ENCODE data around the gene RPL10A. TPM values are rescaled to one million over a fixed set of nuclear protein-coding genes. Genes with fewer than 3 reads are reported as not detected.

The RPL10A gene
- polyA plus RNA-seq, 2 of the 4 experiments (the other 2 are of a cell fraction) = 1,150 to 1,645 TPM

- no peak for TF ChIP-seq SMC3 (IDR thresholded peaks at IDR 0.05)
- TF ChIP-seq ZC3H11A (IDR thresholded peaks at IDR 0.05) = no peak
- no peak for TF ChIP-seq GATA3 (IDR thresholded peaks at IDR 0.05; ENCODE audit: borderline replicate concordance)
Measured at GRCh38 chr6:35441205-35441604, 27.0 kb upstream of the RPL10A start (continued).

DNA sequence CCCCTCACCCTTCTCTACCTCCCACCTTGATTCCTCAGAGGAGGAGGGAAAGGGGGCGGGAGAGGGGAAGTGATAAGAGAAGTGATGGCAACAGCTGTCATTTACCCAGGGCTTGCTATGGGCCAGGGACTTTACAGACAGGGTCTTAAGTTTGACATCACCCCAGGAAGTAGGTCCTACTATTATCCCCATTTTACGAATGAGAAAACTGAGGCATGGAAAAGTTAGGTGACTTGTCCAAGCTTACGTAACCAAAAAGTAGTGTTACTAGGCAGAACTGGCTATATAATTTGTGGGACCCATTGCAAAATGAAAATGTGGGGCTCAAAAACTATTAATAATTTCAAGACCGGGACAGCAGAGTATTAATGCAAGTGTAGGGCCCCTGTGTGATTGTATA, 26.6 kb upstream of the RPL10A start:
- no peak for FAIRE-seq
- H3K4me2 ChIP-seq = no peak overlapping the region
- no peak overlapping the region for H3K27ac ChIP-seq
- 84% methylated on average over 4 of the region's 4 CpGs for WGBS (ENCODE audit: missing lambda C conversion rate)
- no peaks in the 10 kb centered on the region for H3K4me1 ChIP-seq
- TF ChIP-seq ZNF302 (CRISPR knock-in tag; IDR thresholded peaks at IDR 0.05) (no peak), HEYL (CRISPR knock-in tag; IDR thresholded peaks at IDR 0.05) (no peak), E2F6 (IDR thresholded peaks at IDR 0.05; ENCODE audit: borderline replicate concordance, low read depth) (no peak), CBX2 (IDR thresholded peaks at IDR 0.05; ENCODE audit: borderline replicate concordance, low read depth) (no peak), FOSB (CRISPR knock-in tag; IDR thresholded peaks at IDR 0.05) (no peak), HDAC2 (IDR thresholded peaks at IDR 0.05) (no peak), RFX5 (IDR thresholded peaks at IDR 0.05) (no peak), NFE2L2 (conservative IDR thresholded peaks at IDR 0.05; ENCODE audit: low read length) (no peak), BHLHE40 (IDR thresholded peaks at IDR 0.05; ENCODE audit: low read depth, low read length) (no peak), FOXS1 (CRISPR knock-in tag; IDR thresholded peaks at IDR 0.05) (no peak), KDM5A (IDR thresholded peaks at IDR 0.05) (no peak)
- TF ChIP-seq, protein P1, sequence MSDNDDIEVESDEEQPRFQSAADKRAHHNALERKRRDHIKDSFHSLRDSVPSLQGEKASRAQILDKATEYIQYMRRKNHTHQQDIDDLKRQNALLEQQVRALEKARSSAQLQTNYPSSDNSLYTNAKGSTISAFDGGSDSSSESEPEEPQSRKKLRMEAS (IDR thresholded peaks at IDR 0.05) = no peak
- TF ChIP-seq, protein P2, sequence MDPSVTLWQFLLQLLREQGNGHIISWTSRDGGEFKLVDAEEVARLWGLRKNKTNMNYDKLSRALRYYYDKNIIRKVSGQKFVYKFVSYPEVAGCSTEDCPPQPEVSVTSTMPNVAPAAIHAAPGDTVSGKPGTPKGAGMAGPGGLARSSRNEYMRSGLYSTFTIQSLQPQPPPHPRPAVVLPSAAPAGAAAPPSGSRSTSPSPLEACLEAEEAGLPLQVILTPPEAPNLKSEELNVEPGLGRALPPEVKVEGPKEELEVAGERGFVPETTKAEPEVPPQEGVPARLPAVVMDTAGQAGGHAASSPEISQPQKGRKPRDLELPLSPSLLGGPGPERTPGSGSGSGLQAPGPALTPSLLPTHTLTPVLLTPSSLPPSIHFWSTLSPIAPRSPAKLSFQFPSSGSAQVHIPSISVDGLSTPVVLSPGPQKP (IDR thresholded peaks at IDR 0.05; ENCODE audit: low read depth, low read length) = no peak
- ChIA-PET CTCF (interaction anchor here (0.8 to 1.7 kb wide), 4 partner anchors 9 to 100 kb away, joined by 3 to 4 read pairs (median 4); no protein-coding TSS in a partner anchor), POLR2A (no interaction called here)
- DNase-seq (ENCODE audit: low read depth in 1 of 2, low spot score in 1 of 2) = no peak
- no peak for ATAC-seq
- H3K4me3 ChIP-seq = no peak overlapping the region
- no peaks in the 10 kb centered on the region for H3K9me3 ChIP-seq

DNA sequence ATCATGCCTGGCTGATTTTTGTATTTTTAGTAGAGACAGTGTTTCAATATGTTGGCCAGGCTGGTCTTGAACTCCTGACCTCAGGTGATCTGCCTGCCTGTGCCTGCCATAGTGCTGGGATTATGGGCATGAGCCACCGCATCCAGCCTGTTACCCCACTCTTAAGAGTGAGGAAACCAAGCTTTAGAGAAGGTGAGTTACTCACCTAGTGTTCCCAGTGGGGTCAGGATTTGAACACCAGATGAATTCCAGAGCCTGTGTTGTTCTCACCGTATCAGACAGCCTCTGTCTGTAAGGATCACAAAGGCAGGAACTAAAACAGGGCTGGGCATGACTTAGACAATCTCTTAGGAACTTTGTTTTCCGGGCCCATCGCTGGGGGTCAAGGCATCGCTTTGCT, 25.5 kb upstream of the RPL10A start:
- CTCF ChIA-PET = interaction anchor here (1.0 to 1.7 kb wide), 4 partner anchors 10 to 101 kb away, joined by 3 to 5 read pairs (median 4); partner anchors contain the start of gene PPARD
- no peak for FAIRE-seq
- Histone ChIP-seq H3K4me2 (no peak overlapping the region), H3K27ac (no peak overlapping the region), H3K4me1 (no peaks in the 10 kb centered on the region), H3K4me3 (no peak overlapping the region), H3K9me3 (no peaks in the 10 kb centered on the region)
- ATAC-seq = no peak
- TF ChIP-seq, protein P2 (IDR thresholded peaks at IDR 0.05; ENCODE audit: low read depth, low read length) = no peak
- TF ChIP-seq HOXA7 (CRISPR knock-in tag; IDR thresholded peaks at IDR 0.05) (no peak), CHD4 (IDR thresholded peaks at IDR 0.05; ENCODE audit: borderline replicate concordance) (no peak), JUN (IDR thresholded peaks at IDR 0.05) (no peak), USF2 (IDR thresholded peaks at IDR 0.05) (no peak)
- TF ChIP-seq, protein P3, sequence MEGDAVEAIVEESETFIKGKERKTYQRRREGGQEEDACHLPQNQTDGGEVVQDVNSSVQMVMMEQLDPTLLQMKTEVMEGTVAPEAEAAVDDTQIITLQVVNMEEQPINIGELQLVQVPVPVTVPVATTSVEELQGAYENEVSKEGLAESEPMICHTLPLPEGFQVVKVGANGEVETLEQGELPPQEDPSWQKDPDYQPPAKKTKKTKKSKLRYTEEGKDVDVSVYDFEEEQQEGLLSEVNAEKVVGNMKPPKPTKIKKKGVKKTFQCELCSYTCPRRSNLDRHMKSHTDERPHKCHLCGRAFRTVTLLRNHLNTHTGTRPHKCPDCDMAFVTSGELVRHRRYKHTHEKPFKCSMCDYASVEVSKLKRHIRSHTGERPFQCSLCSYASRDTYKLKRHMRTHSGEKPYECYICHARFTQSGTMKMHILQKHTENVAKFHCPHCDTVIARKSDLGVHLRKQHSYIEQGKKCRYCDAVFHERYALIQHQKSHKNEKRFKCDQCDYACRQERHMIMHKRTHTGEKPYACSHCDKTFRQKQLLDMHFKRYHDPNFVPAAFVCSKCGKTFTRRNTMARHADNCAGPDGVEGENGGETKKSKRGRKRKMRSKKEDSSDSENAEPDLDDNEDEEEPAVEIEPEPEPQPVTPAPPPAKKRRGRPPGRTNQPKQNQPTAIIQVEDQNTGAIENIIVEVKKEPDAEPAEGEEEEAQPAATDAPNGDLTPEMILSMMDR (IDR thresholded peaks at IDR 0.05) = no peak
- 88% methylated on average over 5 of the region's 5 CpGs for WGBS (ENCODE audit: missing lambda C conversion rate)
- POLR2A ChIA-PET = no interaction called here
- DNase-seq (ENCODE audit: low read depth in 1 of 2, low spot score in 1 of 2) = no peak

Measured in A549 (cell line).